Psoas muscle (tissue), 8 donors: Measurements from ENCODE around the gene VSIR. TPM values are rescaled to one million over a fixed set of nuclear protein-coding genes. Genes with fewer than 3 reads are reported as not detected.

Source experiments
- ATAC-seq, 4 donors: fragments of 200-7000 bp; cut with Tn5 transposase; one replicate each; pipeline ENCODE4 v1.9.1; 2020; ENCODE audit warnings: moderate library complexity in 3 of 4, mild to moderate bottlenecking in 2 of 4
- DNase-seq, 2 donors: peaks; one replicate each; pipeline ENCODE4 v3.0.0-alpha.2; 2020
- H3K27ac ChIP-seq: fragments of 200-600 bp; one replicate; pipeline ENCODE4 v1.8.0; 2022
- H3K27me3 ChIP-seq, 3 donors: fragments of 200-600 bp in 1 of 3; one replicate each; pipeline versions ENCODE4 v1.6.1 to v1.8.0; 2013 to 2022; ENCODE audit warnings: low read length in 2 of 3, mild to moderate bottlenecking in 2 of 3, moderate library complexity in 1 of 3; ENCODE audit not compliant: insufficient read depth in 3 of 3
- H3K36me3 ChIP-seq, 2 donors: fragments of 200-600 bp in 1 of 2; one replicate each; pipeline versions ENCODE4 v1.6.1 to v1.8.0; 2013 to 2022; ENCODE audit warnings: low read depth in 1 of 2, mild to moderate bottlenecking in 1 of 2, moderate library complexity in 1 of 2; ENCODE audit not compliant: insufficient read depth in 1 of 2
- H3K4me1 ChIP-seq: fragments of 200-600 bp; one replicate; pipeline ENCODE4 v1.8.0; 2022
- H3K4me3 ChIP-seq: fragments of 200-600 bp; one replicate; pipeline ENCODE4 v1.8.0; 2022; ENCODE audit warnings: mild to moderate bottlenecking
- H3K9me3 ChIP-seq: fragments of 200-600 bp; one replicate; pipeline ENCODE4 v1.8.0; 2022
- WGBS, 3 donors: extraction: QIAGEN DNeasy Blood & Tissue Kit; methylation state at CpG; one replicate each; pipeline versions ENCODE4 v1.1.6 to v1.1.7; 2013; 5-methylcytosine and 5-hydroxymethylcytosine counted together
- intact Hi-C, 2 donors: fragments of 100-400 bp; cut with DNase I; formaldehyde crosslinking; loops; one replicate each; pipeline versions ENCODE4 v1.11.0 to v1.14.2; 2022
- polyA plus RNA-seq, 3 donors: library from polyadenylated mRNA; stranded (reverse); fragments of 200-250 nt; gene quantifications; one replicate each; pipeline ENCODE4 v1.2.3, GENCODE V29; 2013
- total RNA-seq, 4 donors: library from RNA; stranded (reverse); fragmentation: NEBNext Ultra II Directional in 2 of 4; extraction: Animal tissue kit (Norgen Biotek cat#: 25700) in 2 of 4; gene quantifications; one replicate each; pipeline versions ENCODE4 v1.2.1 to v1.2.4, GENCODE V29; 2021 to 2023
- TF ChIP-seq, protein P1 (sequence below): fragments of 200-600 bp; IDR thresholded peaks from one replicate; pipeline ENCODE4 v1.8.0; 2022; ENCODE audit warnings: antibody characterized with exemption
- donor health status: healthy with polysubstance abuse.
- donor health status: DM: no; HTN: no; CAD: no; lungs with moderate emphysema.
- donor health status: Bipolar disorder and iron deficiency.
- donor health status: healthy.
- donor health status: DM: yes; HTN: yes; CAD: no.
- donor health status: DM: no; HTN: no; CAD: no.
- donor health status: DM: no; HTN: no; CAD: no.
- donor health status: DM: yes; HTN: yes; CAD: no.

Gene VSIR
- total and polyA plus RNA-seq, 7 donors: 12.5 to 21.8 (median 18.1) TPM

GRCh38 chr10:71725249-71725648 lies 48.1 kb downstream of the VSIR start:
- no peak for DNase-seq
- intact Hi-C loops: no loop called here
- no peaks in the 10 kb centered on the region for H3K27me3 ChIP-seq
- H3K9me3 ChIP-seq: no peaks in the 10 kb centered on the region
- no peak for ATAC-seq
- H3K4me1 ChIP-seq: peaks cover 17% of the 10 kb centered on the region
- no peaks in the 10 kb centered on the region for H3K36me3 ChIP-seq
- TF ChIP-seq, protein P1, sequence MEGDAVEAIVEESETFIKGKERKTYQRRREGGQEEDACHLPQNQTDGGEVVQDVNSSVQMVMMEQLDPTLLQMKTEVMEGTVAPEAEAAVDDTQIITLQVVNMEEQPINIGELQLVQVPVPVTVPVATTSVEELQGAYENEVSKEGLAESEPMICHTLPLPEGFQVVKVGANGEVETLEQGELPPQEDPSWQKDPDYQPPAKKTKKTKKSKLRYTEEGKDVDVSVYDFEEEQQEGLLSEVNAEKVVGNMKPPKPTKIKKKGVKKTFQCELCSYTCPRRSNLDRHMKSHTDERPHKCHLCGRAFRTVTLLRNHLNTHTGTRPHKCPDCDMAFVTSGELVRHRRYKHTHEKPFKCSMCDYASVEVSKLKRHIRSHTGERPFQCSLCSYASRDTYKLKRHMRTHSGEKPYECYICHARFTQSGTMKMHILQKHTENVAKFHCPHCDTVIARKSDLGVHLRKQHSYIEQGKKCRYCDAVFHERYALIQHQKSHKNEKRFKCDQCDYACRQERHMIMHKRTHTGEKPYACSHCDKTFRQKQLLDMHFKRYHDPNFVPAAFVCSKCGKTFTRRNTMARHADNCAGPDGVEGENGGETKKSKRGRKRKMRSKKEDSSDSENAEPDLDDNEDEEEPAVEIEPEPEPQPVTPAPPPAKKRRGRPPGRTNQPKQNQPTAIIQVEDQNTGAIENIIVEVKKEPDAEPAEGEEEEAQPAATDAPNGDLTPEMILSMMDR: no peak
- H3K4me3 ChIP-seq: no peak overlapping the region
- H3K27ac ChIP-seq: no peak overlapping the region
- 95 to 98% (median 95%) methylated on average over 14 of the region's 14 CpGs for WGBS, 3 donors

DNA sequence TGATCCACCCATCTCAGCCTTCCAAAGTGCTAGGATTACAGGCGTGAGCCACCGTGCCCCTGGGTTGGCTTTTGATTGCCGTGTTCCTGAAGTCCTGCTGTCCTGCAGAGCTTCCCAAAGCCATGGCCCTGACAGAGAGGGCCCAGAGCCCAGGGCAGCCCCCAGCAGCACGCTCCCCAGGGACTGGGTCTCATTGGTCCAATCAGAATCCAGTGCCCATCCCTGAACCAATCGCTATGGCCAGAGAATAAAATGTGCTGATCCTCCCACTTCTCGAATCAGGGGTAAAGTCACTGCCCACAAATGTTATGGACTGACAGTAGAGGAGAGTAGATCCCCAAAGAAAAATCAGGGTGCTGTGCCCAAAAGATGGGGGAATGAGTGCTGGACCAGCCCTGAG lies 48.8 kb downstream of the VSIR start:
- H3K27ac ChIP-seq: no peak overlapping the region
- H3K36me3 ChIP-seq: no peaks in the 10 kb centered on the region
- H3K4me1 ChIP-seq: peaks cover 17% of the 10 kb centered on the region
- TF ChIP-seq, protein P1: no peak
- DNase-seq: no peak
- no peaks in the 10 kb centered on the region for H3K9me3 ChIP-seq
- WGBS, 3 donors: 78 to 86% (median 79%) methylated on average over 6 of the region's 6 CpGs
- intact Hi-C loops: no loop called here
- no peak for ATAC-seq
- H3K4me3 ChIP-seq: no peak overlapping the region
- H3K27me3 ChIP-seq: no peaks in the 10 kb centered on the region

DNA sequence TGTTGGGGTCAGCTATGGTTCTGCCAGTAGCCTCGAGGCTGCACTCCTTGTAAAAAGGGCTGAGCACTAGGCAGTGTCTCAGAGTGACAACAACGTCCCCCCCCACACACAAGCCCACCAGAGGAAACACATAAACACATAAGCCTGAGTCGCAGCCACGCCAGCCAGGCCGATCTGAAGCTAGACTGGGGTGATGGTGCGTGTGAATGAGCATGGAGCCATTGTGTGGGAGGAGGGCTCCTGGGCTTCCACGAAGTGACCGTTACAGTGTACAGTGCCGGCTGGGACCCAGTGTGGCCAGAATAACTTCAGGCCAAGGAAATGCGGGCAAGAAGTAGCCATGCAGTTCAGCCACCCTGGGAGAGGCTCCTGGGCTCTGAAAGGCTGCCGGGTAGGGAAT lies 50.0 kb downstream of the VSIR start:
- WGBS, 3 donors: 92 to 93% (median 92%) methylated on average over 11 of the region's 11 CpGs
- DNase-seq (no peak), ATAC-seq (no peak)
- intact Hi-C loops: no loop called here
- H3K4me1 ChIP-seq: peaks cover 12% of the 10 kb centered on the region
- no peak overlapping the region for H3K27ac ChIP-seq
- no peaks in the 10 kb centered on the region for H3K27me3 ChIP-seq
- no peak overlapping the region for H3K4me3 ChIP-seq
- TF ChIP-seq, protein P1: no peak
- no peaks in the 10 kb centered on the region for H3K9me3 ChIP-seq
- H3K36me3 ChIP-seq: no peaks in the 10 kb centered on the region

GRCh38 chr10:71722849-71723248 lies 50.5 kb downstream of the VSIR start:
- peaks cover 7% of the 10 kb centered on the region for H3K4me1 ChIP-seq
- H3K36me3 ChIP-seq: no peaks in the 10 kb centered on the region
- no peak for DNase-seq
- H3K4me3 ChIP-seq: no peak overlapping the region
- no peaks in the 10 kb centered on the region for H3K9me3 ChIP-seq
- intact Hi-C loops: no loop called here
- TF ChIP-seq, protein P1: no peak
- H3K27ac ChIP-seq: no peak overlapping the region
- ATAC-seq: no peak
- 82 to 98% (median 83%) methylated on average over 1 of the region's 1 CpG for WGBS, 3 donors
- H3K27me3 ChIP-seq: no peaks in the 10 kb centered on the region

- no peaks in the 10 kb centered on the region for H3K36me3 ChIP-seq
- no peak overlapping the region for H3K27ac ChIP-seq
- H3K4me1 ChIP-seq: no peaks in the 10 kb centered on the region
- TF ChIP-seq, protein P1: no peak
- no peak overlapping the region for H3K4me3 ChIP-seq
- H3K27me3 ChIP-seq: no peaks in the 10 kb centered on the region
- intact Hi-C loops: no loop called here
- DNase-seq (no peak), ATAC-seq (no peak)
- WGBS, 3 donors: 93 to 96% (median 94%) methylated on average over 6 of the region's 6 CpGs
- H3K9me3 ChIP-seq: no peaks in the 10 kb centered on the region
These were observed 52.0 kb downstream of the VSIR start for GRCh38 chr10:71721313-71721712.
